ENCODE results near the gene PRLH. TPM values are rescaled to one million over a fixed set of nuclear protein-coding genes. Genes with fewer than 3 reads are reported as not detected.

Gene PRLH
- total and polyA plus RNA-seq, 2 of the 13 experiments (the other 11 are each of a cell fraction or from before 2014, with no cell fraction given) = not detected

DNA sequence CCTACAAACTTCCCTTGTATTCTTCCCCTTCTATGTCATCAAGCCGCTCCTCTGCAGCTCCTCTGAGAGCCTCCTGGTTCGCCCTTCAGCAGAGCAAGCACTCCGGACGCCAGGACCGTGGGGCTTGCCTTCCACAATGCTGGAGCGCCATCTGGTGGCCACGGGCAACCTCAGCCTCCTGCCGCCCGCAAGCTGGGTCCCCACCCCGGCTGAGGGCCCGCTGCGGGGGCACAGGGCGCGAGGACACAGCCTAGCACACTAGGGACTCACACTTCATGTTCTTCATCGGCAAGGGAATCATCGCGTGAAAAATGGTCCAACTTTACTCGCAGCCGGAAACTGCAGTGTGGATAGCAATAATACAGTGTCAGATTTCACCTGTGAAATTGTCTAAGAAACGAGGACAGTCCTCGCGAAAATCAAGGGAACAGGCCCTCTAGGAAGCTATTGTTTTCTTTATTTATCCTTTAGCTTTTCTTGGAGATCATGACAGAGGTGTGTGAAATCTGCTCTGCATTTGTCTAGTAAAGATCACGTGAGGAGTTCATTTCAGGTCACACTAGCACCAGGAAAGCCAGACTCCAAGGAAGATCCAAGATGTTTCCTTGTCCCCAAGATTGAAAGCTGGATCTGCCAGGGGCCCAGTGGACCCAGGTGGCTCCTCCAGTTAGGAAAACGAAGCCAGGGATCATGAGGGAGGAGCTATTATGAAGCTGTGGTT is 5.8 kb downstream of the PRLH start:
- intact Hi-C loops (cut with micrococcal nuclease; ENCODE audit: unreplicated experiment) = loop anchor here (1.0 to 2.0 kb wide), 5 partner anchors 60 to 418 kb away; no protein-coding TSS in a partner anchor
- Histone ChIP-seq H3K4me2 (ENCODE audit: low read depth, low read length) (peak overlapping the region; percentile 30), H4K20me1 (ENCODE audit: insufficient read depth, low read length) (no peaks in the 10 kb centered on the region), H2AFZ (ENCODE audit: low read length) (no peak overlapping the region), H3K27me3 (ENCODE audit: control insufficient read depth in 1 of 2, insufficient read depth in 2 of 2, low read length in 2 of 2) (peaks cover 0 to 13% of the 10 kb centered on the region in 2 experiments; a peak in 3 of 5 replicates), H3K4me1 (ENCODE audit: insufficient read depth, low read length) (peaks cover 19% of the 10 kb centered on the region), H3K9me3 (ENCODE audit: low read length) (no peaks in the 10 kb centered on the region), H3K79me2 (ENCODE audit: insufficient read depth, low read length) (no peaks in the 10 kb centered on the region), H3K9ac (ENCODE audit: insufficient read depth, low read depth, low read length) (no peak overlapping the region), H3K36me3 (replicated peaks in 1 of 2; ENCODE audit: control insufficient read depth in 1 of 2, insufficient read depth in 2 of 2, low read length in 2 of 2) (peaks cover 3 to 10% of the 10 kb centered on the region in 2 experiments; a peak in 4 of 5 replicates), H3K4me3 (replicated peaks in 1 of 3; ENCODE audit: insufficient read depth in 1 of 3, low read depth in 2 of 3, low read length in 3 of 3) (no peak overlapping the region; a peak in 1 of 6 replicates), H3K27ac (ENCODE audit: extremely low read length, insufficient read depth, low read length) (no peak overlapping the region)
- BruUV-seq (replicated peaks) = no TSS peak
- ATAC-seq (peak; percentile 91), FAIRE-seq (peak; percentile 90), DNase-seq (ENCODE audit: low spot score) (peak; percentile 84)
- CTCF ChIA-PET (ENCODE audit: low intra/inter-chr PET ratio, low total read pairs) = interaction anchor here (1.0 to 4.9 kb wide), 4 partner anchors 60 to 418 kb away, joined by 3 to 109 read pairs (median 17); no protein-coding TSS in a partner anchor
- in situ Hi-C loops (cut with HindIII; ENCODE audit: extremely low pct_ligation_motif_present, low pct_unique_long_range_greater_than_20kb) = loop anchor here (5.0 kb wide), 2 partner anchors 60 to 415 kb away; no protein-coding TSS in a partner anchor
- POLR2A ChIA-PET = interaction anchor here (1.0 to 1.7 kb wide), 8 partner anchors 18 to 101 kb away, joined by 3 to 11 read pairs (median 4); partner anchors contain the start of gene RAB17
- 18% methylated on average over 22 of the region's 24 CpGs for WGBS (ENCODE audit: low lambda C conversion rate)
- TF ChIP-seq ZBTB7A (CRISPR knock-in tag; IDR thresholded peaks at IDR 0.05) (0 out of 2 replicates have a peak, but pooled peaks have one; percentile 42), ZNF382 (CRISPR knock-in tag; IDR thresholded peaks at IDR 0.05; ENCODE audit: borderline replicate concordance) (no peak), ZNF350 (CRISPR knock-in tag; IDR thresholded peaks at IDR 0.05; ENCODE audit: borderline replicate concordance, low read depth) (peak; percentile 77), MEF2D (CRISPR knock-in tag; IDR thresholded peaks at IDR 0.05) (0 out of 2 replicates have a peak, but pooled peaks have one; percentile 54), ZNF605 (CRISPR knock-in tag; IDR thresholded peaks at IDR 0.05) (0 out of 2 replicates have a peak, but pooled peaks have one; percentile 48), ZC3H13 (CRISPR knock-in tag; IDR thresholded peaks at IDR 0.05) (peak; percentile 47; the same call in 1 of the 2 replicates), ZNF207 (IDR thresholded peaks at IDR 0.05; ENCODE audit: borderline replicate concordance) (no peak), NCOA2 (CRISPR knock-in tag; IDR thresholded peaks at IDR 0.05) (0 out of 2 replicates have a peak, but pooled peaks have one; percentile 46), CHD4 (IDR thresholded peaks at IDR 0.05; ENCODE audit: borderline replicate concordance, low read length) (no peak), ZNF230 (CRISPR knock-in tag; IDR thresholded peaks at IDR 0.05) (peak; percentile 23; the same call in 1 of the 2 replicates), PITX1 (CRISPR knock-in tag; IDR thresholded peaks at IDR 0.05) (peak; percentile 74; the same call in 1 of the 2 replicates), ATF7 (IDR thresholded peaks at IDR 0.05) (no peak), ATF7 (CRISPR knock-in tag; IDR thresholded peaks at IDR 0.05) (no peak), MIER3 (CRISPR knock-in tag; IDR thresholded peaks at IDR 0.05; ENCODE audit: borderline replicate concordance) (peak; percentile 55; the same call in 1 of the 2 replicates), SMAD3 (CRISPR knock-in tag; IDR thresholded peaks at IDR 0.05) (0 out of 2 replicates have a peak, but pooled peaks have one; percentile 48), SP140L (CRISPR knock-in tag; IDR thresholded peaks at IDR 0.05; ENCODE audit: borderline replicate concordance) (peak; percentile 70; the same call in 1 of the 2 replicates)
- TF ChIP-seq, protein P1, sequence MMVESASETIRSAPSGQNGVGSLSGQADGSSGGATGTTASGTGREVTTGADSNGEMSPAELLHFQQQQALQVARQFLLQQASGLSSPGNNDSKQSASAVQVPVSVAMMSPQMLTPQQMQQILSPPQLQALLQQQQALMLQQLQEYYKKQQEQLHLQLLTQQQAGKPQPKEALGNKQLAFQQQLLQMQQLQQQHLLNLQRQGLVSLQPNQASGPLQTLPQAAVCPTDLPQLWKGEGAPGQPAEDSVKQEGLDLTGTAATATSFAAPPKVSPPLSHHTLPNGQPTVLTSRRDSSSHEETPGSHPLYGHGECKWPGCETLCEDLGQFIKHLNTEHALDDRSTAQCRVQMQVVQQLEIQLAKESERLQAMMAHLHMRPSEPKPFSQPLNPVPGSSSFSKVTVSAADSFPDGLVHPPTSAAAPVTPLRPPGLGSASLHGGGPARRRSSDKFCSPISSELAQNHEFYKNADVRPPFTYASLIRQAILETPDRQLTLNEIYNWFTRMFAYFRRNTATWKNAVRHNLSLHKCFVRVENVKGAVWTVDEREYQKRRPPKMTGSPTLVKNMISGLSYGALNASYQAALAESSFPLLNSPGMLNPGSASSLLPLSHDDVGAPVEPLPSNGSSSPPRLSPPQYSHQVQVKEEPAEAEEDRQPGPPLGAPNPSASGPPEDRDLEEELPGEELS (CRISPR knock-in tag; IDR thresholded peaks at IDR 0.05) = 0 out of 2 replicates have a peak, but pooled peaks have one; percentile 39
- TF ChIP-seq, protein P2, sequence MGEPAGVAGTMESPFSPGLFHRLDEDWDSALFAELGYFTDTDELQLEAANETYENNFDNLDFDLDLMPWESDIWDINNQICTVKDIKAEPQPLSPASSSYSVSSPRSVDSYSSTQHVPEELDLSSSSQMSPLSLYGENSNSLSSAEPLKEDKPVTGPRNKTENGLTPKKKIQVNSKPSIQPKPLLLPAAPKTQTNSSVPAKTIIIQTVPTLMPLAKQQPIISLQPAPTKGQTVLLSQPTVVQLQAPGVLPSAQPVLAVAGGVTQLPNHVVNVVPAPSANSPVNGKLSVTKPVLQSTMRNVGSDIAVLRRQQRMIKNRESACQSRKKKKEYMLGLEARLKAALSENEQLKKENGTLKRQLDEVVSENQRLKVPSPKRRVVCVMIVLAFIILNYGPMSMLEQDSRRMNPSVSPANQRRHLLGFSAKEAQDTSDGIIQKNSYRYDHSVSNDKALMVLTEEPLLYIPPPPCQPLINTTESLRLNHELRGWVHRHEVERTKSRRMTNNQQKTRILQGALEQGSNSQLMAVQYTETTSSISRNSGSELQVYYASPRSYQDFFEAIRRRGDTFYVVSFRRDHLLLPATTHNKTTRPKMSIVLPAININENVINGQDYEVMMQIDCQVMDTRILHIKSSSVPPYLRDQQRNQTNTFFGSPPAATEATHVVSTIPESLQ (CRISPR knock-in tag; conservative IDR thresholded peaks at IDR 0.05) = peak; percentile 61; the same call in 1 of the 2 replicates
- TF ChIP-seq, protein P3, sequence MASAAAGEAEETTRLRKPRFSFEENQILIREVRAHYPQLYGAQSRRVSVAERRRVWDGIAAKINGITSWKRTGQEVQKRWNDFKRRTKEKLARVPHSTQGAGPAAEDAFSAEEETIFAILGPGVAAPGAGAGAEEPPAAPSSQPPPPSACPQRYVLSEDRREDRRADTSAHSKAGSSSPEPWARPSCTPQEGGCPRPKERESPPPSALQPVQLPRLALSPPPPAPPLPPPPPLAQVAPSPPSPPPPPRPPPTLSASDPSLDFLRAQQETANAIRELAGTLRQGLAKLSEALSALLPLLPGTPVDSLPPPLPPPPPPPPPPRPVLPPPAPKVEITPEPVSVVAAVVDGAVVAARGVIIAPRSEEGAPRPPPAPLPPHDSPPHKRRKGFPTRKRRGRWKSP (CRISPR knock-in tag; IDR thresholded peaks at IDR 0.05) = 0 out of 2 replicates have a peak, but pooled peaks have one; percentile 49
